Smooth muscle cell (in vitro differentiated cells): ENCODE data around the gene BTG3. TPM values are rescaled to one million over a fixed set of nuclear protein-coding genes. Genes with fewer than 3 reads are reported as not detected.
A peak's percentile ranks its signal among the peaks of the same experiment; 100 is the strongest.

ENCODE experiments used
- DNase-seq: peaks from one replicate; lab custom pipeline; 2025; ENCODE audit not compliant: unreplicated experiment; lab: John Stamatoyannopoulos, UW
- H2AFZ ChIP-seq: fragments of 200-600 bp; sonication (generic); 2 replicates; pipeline ENCODE4 v1.6.0; 2016; ENCODE audit warnings: antibody characterized with exemption, low read depth, mild to moderate bottlenecking
- H3F3A ChIP-seq: fragments of 200-600 bp; sonication (generic); 2 replicates; pipeline ENCODE4 v1.6.0; 2017; ENCODE audit warnings: antibody characterized with exemption, low read depth
- H3K27ac ChIP-seq: fragments of 200-600 bp; sonication (generic); 2 replicates; pipeline ENCODE4 v1.5.1; 2016; ENCODE audit warnings: low read depth, mild to moderate bottlenecking
- H3K27me3 ChIP-seq: fragments of 200-600 bp; sonication (generic); 2 replicates; pipeline ENCODE4 v1.6.1; 2016; ENCODE audit warnings: low read depth, mild to moderate bottlenecking
- H3K36me3 ChIP-seq: fragments of 200-600 bp; sonication (generic); 2 replicates; pipeline ENCODE4 v1.5.1; 2016; ENCODE audit warnings: low read depth
- H3K4me1 ChIP-seq: fragments of 200-600 bp; sonication (generic); 2 replicates; pipeline ENCODE4 v1.5.1; 2016; ENCODE audit warnings: low read depth
- H3K4me2 ChIP-seq: fragments of 200-600 bp; sonication (generic); 2 replicates; pipeline ENCODE4 v1.6.0; 2016; ENCODE audit warnings: mild to moderate bottlenecking
- H3K4me3 ChIP-seq: fragments of 200-600 bp; sonication (generic); 2 replicates; pipeline ENCODE4 v1.5.1; 2016; ENCODE audit warnings: mild to moderate bottlenecking
- H3K79me2 ChIP-seq: fragments of 200-600 bp; sonication (generic); 2 replicates; pipeline ENCODE4 v1.6.0; 2016; ENCODE audit warnings: low read depth, mild to moderate bottlenecking
- H3K9ac ChIP-seq: fragments of 200-600 bp; sonication (generic); 2 replicates; pipeline ENCODE4 v1.6.0; 2016; ENCODE audit warnings: low read depth
- H3K9me3 ChIP-seq: fragments of 200-600 bp; sonication (generic); replicated peaks from 2 replicates; pipeline ENCODE4 v1.5.1; 2016; ENCODE audit warnings: low read depth
- H4K20me1 ChIP-seq: fragments of 200-600 bp; sonication (generic); 2 replicates; pipeline ENCODE4 v1.6.0; 2016; ENCODE audit warnings: low read depth
- WGBS: methylation state at CpG from one replicate; pipeline ENCODE4 v1.1.7; 2016; ENCODE audit warnings: low lambda C conversion rate; 5-methylcytosine and 5-hydroxymethylcytosine counted together
- polyA plus RNA-seq: library from polyadenylated mRNA; unstranded; fragments of >200 nt; fragmentation: Nextera tagmentation; extraction: Ambion mirVana; gene quantifications from 2 replicates; pipeline ENCODE4 v1.2.1, GENCODE V29; 2016
- total RNA-seq: library from RNA; depleted of rRNA; stranded (reverse); fragments of >200 nt; gene quantifications from 2 replicates; pipeline ENCODE4 v1.2.3, GENCODE V29; 2014
- TF ChIP-seq, protein P1 (sequence below): fragments of 200-600 bp; sonication (generic); IDR thresholded peaks from 2 replicates; pipeline ENCODE4 v1.5.1; 2017; ENCODE audit warnings: borderline replicate concordance, mild to moderate bottlenecking, antibody characterized with exemption; ENCODE audit not compliant: insufficient read depth, poor library complexity, severe bottlenecking

Gene BTG3, protein sequence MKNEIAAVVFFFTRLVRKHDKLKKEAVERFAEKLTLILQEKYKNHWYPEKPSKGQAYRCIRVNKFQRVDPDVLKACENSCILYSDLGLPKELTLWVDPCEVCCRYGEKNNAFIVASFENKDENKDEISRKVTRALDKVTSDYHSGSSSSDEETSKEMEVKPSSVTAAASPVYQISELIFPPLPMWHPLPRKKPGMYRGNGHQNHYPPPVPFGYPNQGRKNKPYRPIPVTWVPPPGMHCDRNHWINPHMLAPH
- total RNA-seq (119 and 145 TPM in 2 replicates), polyA plus RNA-seq (99.1 and 103 TPM in 2 replicates)

DNA sequence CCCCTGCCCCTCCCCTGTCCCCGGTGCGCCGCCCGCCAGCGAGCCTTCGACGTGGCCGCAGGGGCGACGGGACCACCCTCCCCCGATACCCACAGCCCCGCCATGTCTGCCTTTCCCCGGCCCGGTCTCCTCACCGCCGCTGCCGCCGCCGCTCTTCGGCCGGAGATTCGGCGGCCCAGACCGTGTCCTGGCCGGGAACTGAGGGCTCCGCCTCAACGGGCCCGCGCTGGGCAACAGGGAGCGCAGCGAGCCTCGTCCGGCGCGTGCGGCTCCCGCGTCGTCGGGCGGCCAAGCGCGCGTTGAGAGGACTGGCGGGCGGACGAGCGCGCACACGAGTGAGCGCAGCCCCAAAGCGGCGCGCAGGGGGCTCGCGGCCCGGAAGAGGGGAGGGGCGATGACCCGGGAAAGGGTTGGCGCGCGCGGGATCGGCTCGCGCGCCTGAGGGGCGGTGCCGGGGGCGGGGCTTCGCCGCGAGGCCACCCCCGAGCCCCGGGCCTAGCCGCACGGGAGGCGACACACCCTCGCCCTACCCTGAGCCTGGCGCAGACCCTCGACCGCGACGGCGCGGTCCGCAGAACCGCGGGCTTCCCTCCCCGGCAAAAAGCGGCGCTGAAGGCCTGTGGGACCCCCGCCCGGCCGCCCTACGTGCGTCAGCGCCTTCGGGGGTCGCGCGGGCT, at the start of gene BTG3:
TSS of gene BTG3 (minus strand) at position 337 of the 677 bp plus-strand sequence. CDS start 3,757 bp downstream, outside the sequence.
- Histone ChIP-seq H3K4me3 (peak within 1 kb of the TSS; percentile 91), H3K4me1 (peaks cover 8% of the 10 kb centered on the region), H3K27ac (peak within 1 kb of the TSS; percentile 99), H3K36me3 (no peaks in the 10 kb centered on the region), H3K79me2 (peaks cover 36% of the 10 kb centered on the region), H3K9ac (peak within 1 kb of the TSS; percentile 99), H3K4me2 (peak within 1 kb of the TSS; percentile 97), H3F3A (peaks cover 16% of the 10 kb centered on the region), H3K27me3 (no peaks in the 10 kb centered on the region), H4K20me1 (peaks cover 34% of the 10 kb centered on the region), H2AFZ (peak within 1 kb of the TSS; percentile 85), H3K9me3 (no peaks in the 10 kb centered on the region)
- TF ChIP-seq, protein P1, sequence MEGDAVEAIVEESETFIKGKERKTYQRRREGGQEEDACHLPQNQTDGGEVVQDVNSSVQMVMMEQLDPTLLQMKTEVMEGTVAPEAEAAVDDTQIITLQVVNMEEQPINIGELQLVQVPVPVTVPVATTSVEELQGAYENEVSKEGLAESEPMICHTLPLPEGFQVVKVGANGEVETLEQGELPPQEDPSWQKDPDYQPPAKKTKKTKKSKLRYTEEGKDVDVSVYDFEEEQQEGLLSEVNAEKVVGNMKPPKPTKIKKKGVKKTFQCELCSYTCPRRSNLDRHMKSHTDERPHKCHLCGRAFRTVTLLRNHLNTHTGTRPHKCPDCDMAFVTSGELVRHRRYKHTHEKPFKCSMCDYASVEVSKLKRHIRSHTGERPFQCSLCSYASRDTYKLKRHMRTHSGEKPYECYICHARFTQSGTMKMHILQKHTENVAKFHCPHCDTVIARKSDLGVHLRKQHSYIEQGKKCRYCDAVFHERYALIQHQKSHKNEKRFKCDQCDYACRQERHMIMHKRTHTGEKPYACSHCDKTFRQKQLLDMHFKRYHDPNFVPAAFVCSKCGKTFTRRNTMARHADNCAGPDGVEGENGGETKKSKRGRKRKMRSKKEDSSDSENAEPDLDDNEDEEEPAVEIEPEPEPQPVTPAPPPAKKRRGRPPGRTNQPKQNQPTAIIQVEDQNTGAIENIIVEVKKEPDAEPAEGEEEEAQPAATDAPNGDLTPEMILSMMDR: no peak
- 2% methylated on average over 81 of the region's 102 CpGs for WGBS
- peak; percentile 59 for DNase-seq

DNA sequence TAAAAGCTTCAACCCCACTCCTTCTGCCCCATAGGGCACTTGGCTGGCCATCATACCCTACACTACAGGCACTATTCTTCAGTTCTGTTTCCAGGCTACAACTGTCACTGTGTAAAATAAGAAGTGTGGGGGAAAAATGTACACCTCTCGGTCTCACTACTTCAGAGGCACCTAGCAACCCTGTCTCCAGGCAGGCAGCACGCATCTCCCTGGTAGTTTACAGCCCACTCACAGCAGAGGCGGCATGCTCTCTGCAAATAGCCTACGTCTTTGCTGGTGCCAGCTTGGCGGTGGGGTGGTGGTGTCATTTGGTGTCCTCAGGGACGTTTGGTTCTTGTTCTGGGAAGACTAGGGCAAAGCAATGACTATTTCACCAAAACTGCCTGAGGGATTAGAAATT, 48.2 kb upstream of the BTG3 start:
- Histone ChIP-seq H3K4me3 (no peak overlapping the region), H3K27me3 (no peaks in the 10 kb centered on the region), H3K9me3 (no peaks in the 10 kb centered on the region), H3K9ac (no peak overlapping the region), H2AFZ (no peak overlapping the region), H3K4me1 (no peaks in the 10 kb centered on the region), H3F3A (no peaks in the 10 kb centered on the region), H4K20me1 (no peaks in the 10 kb centered on the region), H3K4me2 (no peak overlapping the region), H3K79me2 (no peaks in the 10 kb centered on the region), H3K36me3 (no peaks in the 10 kb centered on the region), H3K27ac (no peak overlapping the region)
- no peak for DNase-seq
- TF ChIP-seq, protein P1: no peak
- WGBS: 85% methylated on average over 6 of the region's 6 CpGs

DNA sequence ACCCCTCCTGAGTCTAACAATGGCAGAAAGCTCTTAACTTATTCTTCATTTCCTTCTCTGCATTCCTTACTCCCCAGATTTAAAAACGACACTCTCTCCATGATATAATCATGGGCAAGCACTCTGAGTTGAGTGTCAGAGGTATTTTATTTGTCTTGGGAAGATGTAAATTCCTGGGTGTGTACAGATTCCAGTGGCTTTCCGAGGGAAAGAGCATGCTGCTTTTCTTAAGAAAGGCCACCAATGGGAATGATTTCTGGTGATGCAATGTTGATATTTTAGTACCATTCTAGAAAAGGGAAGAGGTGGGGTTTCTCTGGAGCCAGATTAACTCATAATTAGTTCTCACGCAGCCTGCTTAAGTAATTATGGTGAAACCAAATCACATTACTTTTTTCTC, 47.8 kb upstream of the BTG3 start:
- DNase-seq: no peak
- Histone ChIP-seq H3K79me2 (no peaks in the 10 kb centered on the region), H3F3A (no peaks in the 10 kb centered on the region), H3K4me3 (no peak overlapping the region), H3K9ac (no peak overlapping the region), H4K20me1 (no peaks in the 10 kb centered on the region), H3K4me1 (no peaks in the 10 kb centered on the region), H3K27me3 (no peaks in the 10 kb centered on the region), H3K36me3 (no peaks in the 10 kb centered on the region), H3K4me2 (no peak overlapping the region), H2AFZ (no peak overlapping the region), H3K9me3 (no peaks in the 10 kb centered on the region), H3K27ac (no peak overlapping the region)
- TF ChIP-seq, protein P1: no peak
- 44% methylated on average over 3 of the region's 3 CpGs for WGBS

DNA sequence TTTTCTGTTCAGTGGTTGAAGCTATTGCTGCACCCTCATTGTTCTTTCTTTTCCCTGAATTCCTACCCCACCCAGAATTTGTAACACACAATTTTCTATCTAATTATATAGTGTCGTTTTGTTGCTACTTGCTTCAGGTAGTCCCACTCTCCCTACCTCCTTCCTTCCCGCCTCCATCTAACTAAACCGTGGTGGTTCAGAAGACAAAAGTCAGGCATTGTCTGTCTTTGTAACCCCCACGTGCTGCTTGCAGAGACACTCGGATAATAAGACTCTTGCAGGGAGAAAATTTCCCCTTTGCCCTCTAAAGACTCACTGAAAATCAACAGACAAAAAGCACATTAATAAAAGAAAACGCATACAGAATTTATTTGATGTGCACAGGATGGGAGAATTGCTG, 46.2 kb upstream of the BTG3 start:
- no peaks in the 10 kb centered on the region for H3K4me1 ChIP-seq
- H4K20me1 ChIP-seq: no peaks in the 10 kb centered on the region
- no peak overlapping the region for H3K4me3 ChIP-seq
- no peaks in the 10 kb centered on the region for H3F3A ChIP-seq
- no peak overlapping the region for H3K9ac ChIP-seq
- H3K9me3 ChIP-seq: no peaks in the 10 kb centered on the region
- H3K27ac ChIP-seq: no peak overlapping the region
- H3K36me3 ChIP-seq: no peaks in the 10 kb centered on the region
- no peaks in the 10 kb centered on the region for H3K27me3 ChIP-seq
- H3K4me2 ChIP-seq: no peak overlapping the region
- WGBS: 86% methylated on average over 6 of the region's 6 CpGs
- TF ChIP-seq, protein P1: no peak
- no peak overlapping the region for H2AFZ ChIP-seq
- no peak for DNase-seq
- H3K79me2 ChIP-seq: no peaks in the 10 kb centered on the region
